NCI-H2196 (cell line): Measurements from ENCODE around the gene CABLES1.

Experiments
- DNase-seq: peaks from one replicate; lab custom pipeline; 2025; ENCODE audit not compliant: unreplicated experiment; lab: John Stamatoyannopoulos, UW

CABLES1 gene

DNA sequence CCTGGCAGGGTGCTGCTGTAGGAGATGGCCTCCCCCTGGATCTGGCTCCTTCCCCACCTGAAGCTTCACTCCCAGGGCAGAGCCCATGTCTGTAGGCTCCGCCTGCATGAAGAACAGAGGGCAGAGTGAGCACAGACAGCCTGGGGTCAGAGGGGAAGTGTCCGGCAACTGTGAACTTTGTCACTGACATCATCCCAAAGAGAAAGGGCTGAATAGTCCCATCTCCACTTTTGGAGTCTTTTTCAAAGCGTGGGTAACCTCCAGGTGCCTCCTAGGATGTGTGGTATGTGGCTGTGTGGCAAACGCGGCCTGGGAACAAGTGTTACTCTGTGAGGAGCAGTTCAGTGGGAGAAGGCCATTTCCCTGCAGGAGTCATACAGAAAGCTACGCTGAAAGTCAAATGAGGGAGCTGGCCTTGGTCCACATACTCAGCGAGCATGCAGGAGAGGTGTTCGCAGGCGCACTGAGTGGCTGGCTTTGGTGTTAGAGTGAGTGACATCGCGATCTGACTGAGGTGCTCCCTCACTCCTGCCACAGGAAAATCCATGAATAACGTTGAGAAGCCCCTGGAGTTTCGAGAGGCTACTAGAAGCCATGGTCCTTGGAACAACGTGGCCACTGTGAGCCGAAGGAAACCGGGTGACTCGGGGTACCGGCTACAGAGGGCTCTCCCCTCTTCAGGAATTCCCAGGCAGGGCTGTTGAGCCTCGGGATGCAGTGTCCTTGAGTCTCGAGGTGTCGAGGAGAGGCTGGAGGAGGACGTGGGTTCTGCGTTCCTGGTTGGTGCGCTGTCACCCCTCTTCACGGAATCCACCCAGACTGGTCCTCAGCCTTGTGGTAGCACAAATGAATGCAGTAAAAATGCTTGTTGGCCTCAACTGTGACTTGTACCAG, 54.7 kb downstream of the CABLES1 start:
- DNase-seq: no peak

DNA sequence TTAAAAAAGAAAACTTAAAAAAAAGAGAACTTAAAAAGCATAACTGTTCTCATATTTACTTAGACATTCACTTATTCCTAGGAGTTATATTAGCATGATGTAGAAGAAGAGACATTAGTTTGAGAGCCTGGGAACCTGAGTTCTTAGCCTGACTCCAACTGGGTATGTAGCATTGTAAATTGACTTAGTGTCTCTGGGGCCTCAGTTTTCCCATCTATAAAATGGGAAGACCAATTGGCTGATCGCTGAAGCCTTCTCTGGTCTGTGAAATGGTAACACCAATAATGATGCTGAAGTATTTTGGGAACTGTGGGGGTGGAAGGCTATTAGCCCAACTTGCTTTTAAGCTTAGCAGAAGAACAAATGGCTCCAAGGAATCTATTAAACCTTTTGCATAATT, 55.9 kb downstream of the CABLES1 start:
- DNase-seq: no peak

DNA sequence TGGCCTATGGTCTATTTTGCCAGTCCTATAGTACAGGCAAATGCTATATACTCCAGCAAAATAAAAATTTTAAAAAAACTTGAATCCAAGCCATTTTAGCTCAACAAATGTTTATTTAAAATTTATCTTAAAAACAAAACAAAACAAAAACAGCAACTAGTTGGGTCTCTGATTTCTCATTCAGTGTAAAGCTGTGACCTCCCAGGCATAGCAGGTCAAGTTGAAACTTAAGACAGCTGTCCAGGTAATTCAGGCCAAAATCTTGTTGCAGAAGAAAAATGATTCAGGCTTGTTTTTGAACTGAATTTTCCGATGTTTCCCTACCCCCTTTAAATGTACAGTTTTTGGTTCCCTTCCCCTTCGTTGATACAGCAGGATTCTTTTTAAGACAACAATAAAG, 58.5 kb downstream of the CABLES1 start:
- DNase-seq: no peak

DNA sequence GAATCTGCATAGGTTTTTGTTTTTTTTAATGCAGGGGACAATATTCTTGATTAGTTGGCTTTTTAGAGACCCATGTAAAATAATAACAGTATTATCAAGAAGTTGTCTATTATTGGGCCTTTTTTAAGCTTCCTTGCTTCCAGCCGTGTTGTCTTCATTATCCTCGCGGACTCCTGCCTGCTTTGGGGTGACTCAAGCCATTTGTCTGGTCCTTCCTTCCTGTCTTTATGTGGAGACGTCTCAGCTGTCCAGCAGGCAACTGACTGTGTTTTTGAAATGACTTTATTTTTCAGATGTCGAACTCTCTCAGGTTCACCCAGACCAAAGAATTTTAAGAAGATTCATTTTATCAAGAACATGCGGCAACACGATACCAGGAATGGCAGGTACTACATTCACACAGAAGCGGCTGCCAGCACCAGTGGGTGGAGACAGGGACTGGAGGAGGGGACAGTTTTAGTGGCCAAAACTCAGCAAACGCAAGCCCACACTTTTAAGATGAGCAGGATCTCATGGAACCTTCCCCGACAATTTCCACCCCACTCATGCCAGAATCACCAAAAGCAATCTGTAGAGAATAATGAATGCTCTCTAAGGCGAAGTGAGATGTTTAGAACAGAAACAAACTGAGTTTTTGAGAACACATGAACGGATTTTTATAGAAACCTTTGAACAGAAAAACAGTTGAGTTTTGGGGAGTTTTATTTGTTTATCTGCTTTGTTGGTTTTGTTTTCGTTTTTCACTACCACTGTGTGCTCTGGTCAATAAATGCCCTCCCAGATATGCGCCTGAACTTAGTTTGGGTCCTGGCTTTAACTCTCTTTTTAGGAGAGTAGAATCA, 59.1 kb downstream of the CABLES1 start:
- no peak for DNase-seq

DNA sequence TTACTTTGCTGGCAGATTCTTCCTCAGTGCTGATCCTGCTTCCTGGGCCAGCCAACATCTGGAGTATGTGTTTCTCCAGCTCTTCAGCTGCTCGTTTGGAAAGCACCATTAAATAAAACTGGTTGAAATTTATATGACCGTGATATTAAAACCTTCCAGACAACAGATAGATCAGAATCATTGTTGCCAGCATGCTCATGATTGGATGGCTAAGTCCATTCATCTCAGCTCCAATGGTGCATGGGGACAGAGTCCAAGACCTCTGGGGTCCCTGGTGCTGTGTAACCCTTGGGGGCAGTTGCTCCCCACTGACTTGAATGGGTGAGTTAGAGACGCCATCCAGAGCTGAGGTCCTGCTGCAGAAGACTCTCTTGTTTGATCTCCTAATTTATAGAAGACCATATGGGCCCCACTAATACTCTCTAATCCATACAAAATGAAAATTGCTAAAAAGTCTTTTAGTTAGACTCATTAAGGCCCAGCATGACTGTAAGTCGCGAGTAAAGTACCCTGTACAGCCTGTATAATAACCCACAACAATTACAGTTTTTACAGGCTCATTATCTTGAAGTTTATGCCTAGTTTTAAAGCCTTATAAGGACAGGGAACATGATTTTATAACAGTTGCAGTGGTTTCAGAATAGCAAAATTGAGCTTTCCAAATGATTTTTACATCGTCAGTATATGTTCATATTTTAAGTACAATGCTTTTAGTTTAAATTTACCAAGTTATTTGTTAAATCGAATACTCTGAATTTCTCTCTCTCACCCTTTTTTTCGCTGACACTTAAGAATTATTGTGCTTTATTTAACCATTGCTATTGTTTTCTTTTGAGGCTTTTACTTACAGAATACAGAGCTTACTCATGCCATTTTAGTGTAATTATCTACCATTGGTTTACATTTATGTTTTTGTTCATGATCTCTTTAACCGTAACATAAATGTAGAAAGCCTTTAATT, 60.0 kb downstream of the CABLES1 start:
- DNase-seq: no peak

GRCh38 chr18:23196119-23197007, 61.1 kb downstream of the CABLES1 start:
- DNase-seq: no peak

- DNase-seq: no peak
Measured at GRCh38 chr18:23198217-23198845, 63.0 kb downstream of the CABLES1 start.

DNA sequence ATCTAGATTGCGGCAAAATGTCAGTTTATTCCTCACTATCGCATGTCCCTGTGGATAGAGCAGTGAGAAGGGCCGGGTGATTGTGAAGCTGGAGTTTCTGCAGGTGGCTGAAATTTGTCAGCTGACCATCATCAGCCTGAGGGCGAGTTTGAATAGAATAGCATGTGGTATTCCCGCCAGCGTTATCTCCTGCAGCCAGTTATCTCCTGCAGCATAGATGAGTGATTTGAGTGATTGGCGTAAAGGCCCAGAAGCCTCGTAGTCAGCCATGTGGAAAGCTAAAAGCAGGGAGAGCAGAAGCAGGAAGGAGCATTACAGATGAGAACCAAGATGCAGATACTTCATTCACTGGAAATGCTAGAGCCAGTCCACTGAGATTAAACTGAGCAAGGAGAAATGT, 65.5 kb downstream of the CABLES1 start:
- peak; percentile 11 for DNase-seq

GRCh38 chr18:23201741-23202140, 66.5 kb downstream of the CABLES1 start:
- DNase-seq: no peak

DNA sequence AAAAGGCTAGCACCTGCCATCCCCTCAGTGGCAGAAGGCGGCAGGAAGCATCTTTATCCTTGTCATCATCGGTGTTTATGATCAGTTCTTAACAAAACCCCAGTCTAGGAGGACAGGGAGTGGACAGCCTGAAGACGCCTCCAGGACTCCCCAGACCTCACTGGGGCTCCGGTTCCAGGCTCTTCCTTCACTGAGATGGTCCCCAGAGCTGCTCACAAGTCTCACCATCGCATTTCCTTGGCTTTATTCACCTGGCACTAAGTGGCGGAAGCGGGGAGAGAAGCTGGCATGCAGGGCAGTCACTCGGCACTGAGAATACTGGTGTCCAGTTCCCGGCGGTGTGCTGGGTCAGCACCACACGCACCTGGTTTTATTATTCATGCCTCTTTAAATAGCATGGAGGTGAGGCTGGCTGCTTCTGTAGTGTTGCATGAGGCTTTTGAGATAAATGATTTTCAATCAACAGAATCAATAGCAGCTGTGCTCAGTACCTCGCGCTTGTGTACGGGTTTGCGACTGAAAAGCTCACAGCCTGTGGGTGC, 68.7 kb downstream of the CABLES1 start:
- DNase-seq: no peak

DNA sequence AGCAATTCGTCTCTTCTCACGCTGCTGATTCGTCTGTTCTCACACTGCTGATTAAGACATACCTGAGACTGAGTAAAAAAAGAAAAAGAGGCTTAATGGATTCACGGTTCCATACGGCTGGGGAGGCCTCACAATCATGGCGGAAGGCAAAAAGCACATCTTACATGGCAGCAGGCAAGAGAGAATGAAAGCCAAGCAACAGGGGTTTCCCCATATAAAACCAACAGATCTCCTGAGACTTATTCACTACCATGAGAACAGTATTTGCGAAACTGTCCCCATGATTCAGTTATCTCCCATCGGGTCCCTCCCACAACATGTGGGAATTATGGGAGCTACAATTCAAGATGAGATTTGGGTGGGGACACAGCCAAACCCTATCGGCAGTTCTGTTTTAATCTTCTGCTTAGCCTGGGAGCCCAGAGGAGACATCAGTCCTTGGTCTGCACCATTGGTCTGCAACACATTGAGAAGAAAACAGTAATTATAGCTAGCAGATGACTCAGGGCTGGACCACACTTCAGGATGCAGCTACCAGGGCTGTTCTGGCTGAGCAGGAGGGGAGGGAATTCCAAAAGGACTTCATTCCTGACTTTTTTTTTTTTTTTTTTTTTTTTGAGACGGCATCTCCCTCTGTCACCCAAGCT, 69.4 kb downstream of the CABLES1 start:
- DNase-seq: no peak

GRCh38 chr18:23205980-23206379, 70.7 kb downstream of the CABLES1 start:
- DNase-seq: no peak

- no peak for DNase-seq
Measured at GRCh38 chr18:23207191-23207955, 72.1 kb downstream of the CABLES1 start.

DNA sequence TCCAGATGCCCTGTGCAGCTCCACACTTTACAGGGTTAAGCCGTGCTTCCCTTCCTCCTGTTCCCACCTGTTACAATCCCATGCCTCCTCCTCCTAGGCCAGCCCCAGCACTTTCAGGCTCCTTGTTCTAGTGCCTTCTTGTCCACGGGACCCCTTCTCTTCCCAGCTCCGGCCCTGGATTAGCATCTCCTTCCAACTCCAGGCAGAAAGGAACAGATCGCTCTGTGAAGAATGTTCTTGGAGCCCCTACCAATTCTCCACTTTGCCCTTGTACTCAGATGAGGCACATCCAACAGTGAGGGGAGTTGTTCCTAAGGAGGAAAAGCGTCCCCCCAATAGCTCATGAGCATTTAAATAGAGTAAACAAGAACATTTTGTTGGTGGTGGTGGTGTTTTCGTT, 72.7 kb downstream of the CABLES1 start:
- DNase-seq: no peak

- no peak for DNase-seq
Measured at GRCh38 chr18:23208600-23208999, 73.3 kb downstream of the CABLES1 start.

GRCh38 chr18:23209031-23209430, 73.7 kb downstream of the CABLES1 start:
- no peak for DNase-seq

DNA sequence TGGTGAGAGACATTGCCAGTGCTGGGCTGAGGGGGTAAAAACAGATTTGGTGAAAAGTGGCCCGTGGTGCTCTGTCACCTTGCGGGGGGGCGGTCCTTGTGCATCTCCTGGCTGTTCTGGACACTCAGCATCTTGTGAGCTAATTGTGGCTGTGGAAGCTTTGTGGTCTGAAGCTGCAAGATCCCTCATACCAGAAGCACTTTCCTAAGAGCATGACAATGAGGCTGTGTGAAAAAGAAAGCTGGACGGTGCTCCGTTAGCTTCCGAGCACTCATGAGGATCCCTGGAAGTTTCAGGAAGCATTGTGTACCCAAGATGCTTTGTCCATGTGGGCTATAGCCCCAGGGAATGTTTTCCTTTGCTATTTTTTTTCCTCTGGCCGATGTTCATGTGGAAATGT, 74.5 kb downstream of the CABLES1 start:
- DNase-seq: no peak

DNA sequence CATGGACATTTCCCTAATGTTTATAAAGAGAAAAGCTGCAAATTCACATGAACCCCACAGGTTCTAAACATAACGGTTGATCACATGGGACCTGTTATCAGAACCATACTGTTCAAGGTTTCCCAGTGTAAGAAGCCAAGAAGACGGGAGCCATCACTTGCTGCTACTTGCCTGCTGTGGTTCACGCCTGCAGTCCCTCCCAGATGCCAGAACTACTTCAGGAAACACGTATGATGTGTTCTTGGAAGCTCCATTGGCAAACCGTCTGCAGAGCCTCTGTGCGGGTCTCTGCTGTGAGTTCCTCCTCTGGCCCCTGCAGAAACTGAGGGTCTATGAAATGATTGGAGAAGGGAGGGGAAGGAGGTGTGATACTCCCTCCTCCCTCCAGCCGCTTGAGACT, 75.2 kb downstream of the CABLES1 start:
- no peak for DNase-seq
